DMS114 treated with DMSO at 0.1 percent for 48 hours (cell line): ENCODE data around the gene BSN.
"Not testable (repeated sequence)": the region's sequence is repeated elsewhere in the genome, so short reads cannot be mapped to it uniquely, and the experiment has no call there.

Source experiments
- DNase-seq: peaks from one replicate; lab custom pipeline; 2025; ENCODE audit not compliant: unreplicated experiment; lab: John Stamatoyannopoulos, UW

BSN gene

GRCh38 chr3:49671291-49672288, 117.3 kb downstream of the BSN start:
- no peak for DNase-seq

- no peak for DNase-seq
Measured at GRCh38 chr3:49673121-49673714, 118.9 kb downstream of the BSN start.

DNA sequence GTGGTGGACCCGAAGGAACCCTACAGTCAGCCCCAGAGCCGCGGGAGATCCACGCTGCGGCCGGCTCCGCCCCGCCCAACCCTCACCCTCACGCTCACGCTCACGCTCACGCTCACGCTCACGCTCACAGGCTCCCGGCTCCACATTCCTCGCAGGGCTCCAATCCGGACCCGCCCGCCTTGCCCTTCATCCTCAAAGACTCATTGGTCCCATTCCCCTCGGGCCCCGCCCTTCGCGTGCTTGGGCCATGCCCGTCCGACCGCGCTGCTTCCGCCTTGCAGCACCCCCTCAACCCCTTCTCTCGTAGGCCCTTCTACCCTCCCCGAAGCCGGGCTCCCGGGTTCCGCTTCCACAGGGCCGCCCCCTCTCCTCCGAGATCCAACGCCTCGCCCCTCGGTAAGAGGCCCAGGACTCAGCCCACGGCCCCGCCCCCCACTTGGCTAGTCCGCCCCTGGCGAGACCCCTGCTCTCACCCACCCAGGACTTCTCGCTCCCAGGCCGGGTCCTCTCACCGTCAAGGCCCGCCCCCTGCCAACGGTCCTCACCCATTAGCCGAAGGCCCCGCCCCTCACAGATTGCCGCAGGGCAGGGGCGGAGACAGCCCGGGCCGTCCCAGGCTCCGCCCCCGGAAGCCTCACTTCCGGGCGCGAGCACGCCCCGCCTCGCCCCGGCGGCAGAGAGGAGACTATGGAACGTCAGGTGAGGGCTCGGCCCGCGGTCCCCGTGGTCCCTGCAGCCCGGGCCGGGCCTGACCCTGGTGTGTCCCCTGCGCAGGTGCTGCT, 119.6 kb downstream of the BSN start, which contains the start of gene APEH:
Gene APEH (plus strand): TSS at position 637 of the 782 bp plus-strand sequence. CDS start 51 bp downstream, at position 688.
- no peak for DNase-seq

- no peak for DNase-seq
Measured at GRCh38 chr3:49674497-49674983, 120.3 kb downstream of the BSN start.

- DNase-seq: no peak
Measured at GRCh38 chr3:49675912-49676311, 121.6 kb downstream of the BSN start.

GRCh38 chr3:49680493-49681231, 126.4 kb downstream of the BSN start:
- DNase-seq: no peak

DNA sequence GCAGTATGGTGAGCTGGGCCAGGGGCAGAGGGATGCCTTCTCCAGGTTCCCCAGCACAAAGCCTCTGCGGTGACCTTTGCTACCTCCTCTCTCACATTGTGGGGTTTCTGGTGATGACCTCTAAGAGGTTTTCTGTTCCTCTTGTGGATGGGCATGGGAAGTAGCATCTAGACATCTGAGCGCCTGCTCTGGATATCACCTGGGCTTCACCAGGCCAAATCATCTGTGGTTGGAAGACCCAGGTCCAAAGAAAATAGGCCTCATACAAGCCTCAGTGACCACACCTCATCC, 126.9 kb downstream of the BSN start:
- no peak for DNase-seq

DNA sequence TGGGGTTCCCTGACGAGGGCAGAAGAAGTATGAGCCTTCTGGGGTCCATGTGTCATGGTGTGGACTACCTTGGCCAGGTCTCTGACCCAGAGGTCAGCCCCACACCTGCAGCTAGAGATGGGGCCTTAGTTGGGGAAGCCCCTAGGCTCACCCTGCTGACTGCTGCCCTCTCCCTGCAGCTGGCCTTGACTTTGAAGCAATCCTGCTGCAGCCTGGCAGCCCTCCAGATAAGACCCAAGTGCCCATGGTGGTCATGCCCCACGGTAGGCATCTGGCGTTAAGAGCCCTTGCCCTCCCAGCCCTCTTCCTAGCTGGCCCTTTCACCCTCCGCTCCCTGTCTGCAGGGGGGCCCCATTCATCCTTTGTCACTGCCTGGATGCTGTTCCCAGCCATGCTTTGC, 127.3 kb downstream of the BSN start:
- no peak for DNase-seq

DNA sequence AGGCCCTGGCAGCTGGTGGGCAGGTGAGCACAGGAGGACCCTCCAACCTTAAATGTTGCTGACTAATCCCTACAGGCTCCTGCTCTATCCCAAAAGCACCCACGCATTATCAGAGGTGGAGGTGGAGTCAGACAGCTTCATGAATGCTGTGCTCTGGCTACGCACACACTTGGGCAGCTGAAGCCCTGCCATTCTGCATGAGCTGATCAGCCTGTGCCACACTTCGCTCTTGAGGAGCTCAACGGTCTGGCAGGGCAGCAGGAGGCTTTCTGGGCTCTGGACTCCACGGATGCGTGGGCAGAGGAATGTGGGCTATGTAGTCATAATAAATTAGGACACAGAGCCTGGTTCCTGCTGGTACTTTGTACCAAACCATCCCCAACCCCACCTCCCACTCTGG, 128.9 kb downstream of the BSN start:
- no peak for DNase-seq

- not testable (repeated sequence) for DNase-seq
Measured at GRCh38 chr3:49684453-49684852, 130.2 kb downstream of the BSN start.

GRCh38 chr3:49685103-49685502, 130.8 kb downstream of the BSN start:
- DNase-seq: not testable (repeated sequence)

DNA sequence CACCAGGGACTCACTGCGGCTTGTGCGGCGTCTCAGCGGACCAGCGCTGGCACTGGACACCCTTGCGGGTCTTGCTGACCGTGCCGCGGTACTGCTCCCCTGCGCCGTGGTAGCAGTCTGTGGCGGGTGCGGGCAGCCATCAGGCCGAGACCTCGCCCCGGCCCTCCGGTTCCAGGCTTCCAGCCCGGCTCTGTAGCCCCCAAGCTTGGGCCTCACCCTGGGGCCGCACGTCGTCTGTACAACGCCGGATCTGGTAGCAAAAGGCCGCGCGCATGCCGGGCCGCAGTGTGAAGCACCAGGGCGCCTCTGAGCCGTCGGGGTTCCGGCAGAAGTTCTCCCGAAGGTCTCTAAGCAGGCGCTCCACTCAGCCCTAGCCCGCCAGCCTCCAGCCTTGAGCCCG, 131.6 kb downstream of the BSN start:
- not testable (repeated sequence) for DNase-seq

- not testable (repeated sequence) for DNase-seq
Measured at GRCh38 chr3:49686346-49686745, 132.1 kb downstream of the BSN start.

DNA sequence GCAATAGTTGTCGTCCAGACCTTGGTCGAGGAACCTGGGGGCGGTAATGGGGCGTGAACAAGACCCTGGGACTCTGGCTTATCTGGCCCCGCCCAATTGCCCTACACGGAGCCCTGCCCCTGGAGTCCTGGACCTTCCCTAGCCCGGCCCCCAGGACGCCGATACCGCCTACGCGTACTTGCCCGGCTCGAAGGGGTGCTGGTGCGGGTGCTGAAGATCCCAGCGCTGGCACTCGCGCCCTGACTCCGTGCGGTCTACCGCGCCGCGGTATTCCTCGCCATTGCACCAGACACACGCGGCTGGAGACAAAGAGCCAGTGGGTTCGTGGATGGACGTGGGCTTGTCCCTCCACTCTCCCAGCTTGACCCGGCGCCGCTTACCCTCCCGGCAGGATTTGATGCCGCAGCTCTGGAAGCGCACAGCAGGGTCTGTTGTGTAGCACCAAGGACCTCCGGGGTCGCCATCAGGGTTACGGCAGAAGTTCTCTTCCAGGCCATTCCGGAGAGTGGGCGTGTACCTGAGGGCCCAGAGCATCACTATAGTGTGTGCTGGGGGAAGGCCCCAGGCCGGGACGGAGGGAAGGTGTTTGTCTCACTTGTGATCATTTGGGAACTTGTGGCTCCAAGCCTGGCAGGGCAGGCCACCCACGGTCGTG, 132.6 kb downstream of the BSN start:
- DNase-seq: not testable (repeated sequence)

DNA sequence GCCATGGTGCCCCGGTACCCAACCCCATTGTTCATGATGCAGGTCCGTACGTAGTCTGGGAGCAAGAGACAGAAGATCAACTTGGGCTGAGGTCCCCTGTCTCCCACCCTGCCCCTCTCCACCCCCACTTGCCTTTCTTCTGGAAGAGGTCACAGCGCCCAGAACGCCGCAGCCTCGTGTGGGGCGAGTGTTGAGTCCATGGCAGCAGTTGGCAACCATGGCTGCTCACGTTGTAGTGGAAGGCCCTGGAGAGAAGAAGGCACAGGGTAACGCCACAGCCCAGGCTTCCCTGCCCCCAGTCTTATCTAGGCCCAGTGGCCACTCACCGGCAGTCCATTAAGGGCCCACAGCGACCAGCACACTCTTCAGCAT, 133.1 kb downstream of the BSN start:
- DNase-seq: not testable (repeated sequence)

DNA sequence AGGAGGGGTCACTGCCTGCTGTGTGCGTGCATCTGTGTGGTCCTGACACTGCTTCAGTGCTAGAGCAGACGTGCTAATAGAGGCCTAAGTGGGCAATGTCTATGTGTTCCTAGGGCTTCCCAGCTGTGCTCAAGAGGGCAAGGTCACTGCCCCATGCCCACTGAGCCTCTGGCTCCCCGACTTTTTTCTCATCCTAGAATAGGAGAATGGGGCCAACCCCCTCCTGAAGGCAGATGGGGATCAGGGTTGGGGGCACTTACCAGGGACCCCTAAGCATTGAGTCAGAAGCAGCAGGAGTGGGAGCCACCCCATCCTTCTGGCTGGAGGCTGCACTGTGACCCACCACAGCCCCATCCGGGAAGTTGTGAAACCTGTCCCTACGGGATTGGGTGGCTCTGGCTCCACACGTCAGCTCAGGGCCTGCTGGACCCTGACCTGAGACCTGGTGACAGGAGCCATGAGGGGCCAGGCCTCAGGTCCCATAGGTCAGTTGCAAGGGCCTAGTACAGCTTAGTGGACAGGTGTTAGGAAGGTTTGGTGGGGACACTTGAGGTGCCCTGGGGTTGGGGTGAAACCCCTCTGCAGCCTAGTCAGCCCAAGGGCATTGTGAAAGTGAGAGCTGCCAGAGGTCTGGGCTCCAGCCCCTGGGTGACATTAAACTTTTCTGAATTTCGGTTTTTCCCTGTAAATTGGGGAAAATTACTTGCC, 134.2 kb downstream of the BSN start:
- DNase-seq: not testable (repeated sequence)

DNA sequence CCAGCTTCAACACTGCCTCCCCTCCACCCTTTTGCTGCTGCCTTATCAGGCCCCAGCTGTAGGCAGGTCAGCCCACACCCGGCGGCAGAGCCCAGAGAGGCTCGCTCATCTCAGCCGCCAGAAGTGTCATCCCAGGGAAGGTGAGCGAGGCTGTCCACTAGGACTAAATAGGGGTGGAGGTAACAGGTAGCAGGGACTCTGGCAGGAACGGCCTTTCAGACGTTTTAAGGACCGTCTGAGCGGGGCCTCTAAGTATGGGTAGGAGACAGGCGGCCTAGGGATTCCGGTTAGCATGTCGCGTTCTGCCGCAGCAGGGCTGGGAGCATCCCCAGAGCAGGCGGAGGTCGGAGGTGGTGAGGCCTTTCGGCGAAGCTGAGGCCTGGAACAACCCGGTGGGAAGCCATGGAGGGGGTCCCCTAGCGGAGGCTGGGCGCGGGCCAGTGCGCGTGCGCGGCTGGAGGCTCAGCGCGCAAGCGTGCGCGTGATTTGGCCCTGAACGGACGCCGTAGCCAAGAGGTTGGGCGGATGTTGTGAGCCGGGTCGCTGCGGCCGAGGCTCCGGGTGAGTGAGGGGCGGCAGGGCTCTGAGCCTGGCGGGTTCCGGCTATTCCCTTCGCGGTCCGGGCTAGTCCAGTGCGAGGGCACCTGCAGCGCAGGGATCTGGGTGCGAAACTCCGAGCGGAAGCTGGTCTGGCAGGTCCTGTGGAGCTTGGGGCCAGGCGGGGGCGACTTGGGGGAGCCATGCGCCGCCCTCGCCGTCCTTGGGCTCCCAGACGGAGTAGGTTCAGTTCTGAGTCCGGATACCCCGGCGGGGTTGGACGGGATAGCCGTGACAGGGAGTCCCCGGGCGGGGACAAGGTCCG, 135.0 kb downstream of the BSN start, which contains the start of the genes MST1 and RNF123:
Gene MST1 (minus strand): TSS at position 429 of the 862 bp plus-strand sequence. CDS start 783 bp downstream, outside the sequence.
Gene RNF123 (plus strand): TSS at position 512 of the 862 bp plus-strand sequence. CDS start 1,609 bp downstream, outside the sequence.
- DNase-seq: no peak

GRCh38 chr3:49689908-49690624, 135.8 kb downstream of the BSN start:
- DNase-seq: not testable (repeated sequence)
